Duodenal mucosa (tissue), 2 donors: Measurements from ENCODE around the gene HHAT.

Experiments used
- H3K27ac ChIP-seq: one replicate; pipeline ENCODE4 v1.7.0; 2013; ENCODE audit warnings: low read depth, low read length
- H3K27me3 ChIP-seq, 2 donors: one replicate each; pipeline ENCODE4 v1.7.0; 2013; ENCODE audit warnings: low read length in 2 of 2, control low read depth in 1 of 2; ENCODE audit not compliant: insufficient read depth in 2 of 2, control insufficient read depth in 1 of 2
- H3K36me3 ChIP-seq, 2 donors: one replicate each; pipeline ENCODE4 v1.7.0; 2013; ENCODE audit warnings: low read length in 2 of 2, control low read depth in 1 of 2; ENCODE audit not compliant: insufficient read depth in 2 of 2, control insufficient read depth in 1 of 2
- H3K4me1 ChIP-seq, 2 donors: one replicate each; pipeline ENCODE4 v1.7.0; 2013; ENCODE audit warnings: low read length in 2 of 2, control low read depth in 1 of 2; ENCODE audit not compliant: insufficient read depth in 2 of 2, control insufficient read depth in 1 of 2
- H3K4me3 ChIP-seq, 2 donors: one replicate each; pipeline ENCODE4 v1.7.0; 2013; ENCODE audit warnings: low read length in 2 of 2, low read depth in 1 of 2
- H3K9ac ChIP-seq, 2 donors: one replicate each; pipeline ENCODE4 v1.7.0; 2013; ENCODE audit warnings: low read length in 2 of 2, low read depth in 1 of 2
- H3K9me3 ChIP-seq, 2 donors: one replicate each; pipeline ENCODE4 v1.7.0; 2013; ENCODE audit warnings: low read length in 2 of 2, control low read depth in 1 of 2; ENCODE audit not compliant: control insufficient read depth in 1 of 2

Gene HHAT

GRCh38 chr1:210600421-210601159 is 271.9 kb downstream of the HHAT start:
- Histone ChIP-seq H3K4me3 (no peak overlapping the region), H3K36me3 (no peaks in the 10 kb centered on the region), H3K9me3 (no peaks in the 10 kb centered on the region)

GRCh38 chr1:210603123-210603522 is 274.4 kb downstream of the HHAT start:
- no peaks in the 10 kb centered on the region for H3K4me1 ChIP-seq

More at GRCh38 chr1:210600421-210601159, 271.9 kb downstream of the HHAT start:
- Histone ChIP-seq H3K9ac (no peak overlapping the region), H3K27me3 (no peaks in the 10 kb centered on the region), H3K4me1 (no peaks in the 10 kb centered on the region), H3K27ac (no peak overlapping the region)

DNA sequence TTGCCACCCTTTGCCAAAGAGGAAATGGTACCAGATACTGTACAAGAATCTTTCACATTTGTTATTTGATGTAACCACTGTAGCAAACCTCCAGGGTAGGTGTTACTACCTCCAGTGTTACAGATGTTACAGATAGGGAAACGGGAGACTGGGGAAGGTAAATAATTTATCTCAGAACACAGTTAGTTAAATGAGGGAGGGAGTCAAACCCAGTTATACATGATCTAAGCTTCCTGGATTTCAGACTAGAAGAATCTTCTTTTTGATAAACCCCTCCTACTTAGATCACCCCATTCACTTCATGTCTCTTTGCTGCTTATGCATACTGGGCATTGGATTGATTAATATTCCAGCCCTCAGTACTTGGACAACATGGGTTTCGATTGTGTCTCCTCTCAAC is 276.4 kb downstream of the HHAT start:
- Histone ChIP-seq H3K36me3 (no peaks in the 10 kb centered on the region), H3K9ac (no peak overlapping the region), H3K4me3 (no peak overlapping the region)

More at GRCh38 chr1:210603123-210603522, 274.4 kb downstream of the HHAT start:
- Histone ChIP-seq H3K9me3 (no peaks in the 10 kb centered on the region), H3K36me3 (no peaks in the 10 kb centered on the region), H3K27me3 (no peaks in the 10 kb centered on the region), H3K4me3 (no peak overlapping the region), H3K27ac (no peak overlapping the region), H3K9ac (no peak overlapping the region)

GRCh38 chr1:210607361-210607760 is 278.7 kb downstream of the HHAT start:
- no peaks in the 10 kb centered on the region for H3K36me3 ChIP-seq
- H3K9ac ChIP-seq = no peak overlapping the region
- H3K27me3 ChIP-seq = no peaks in the 10 kb centered on the region
- H3K4me3 ChIP-seq = no peak overlapping the region
- H3K9me3 ChIP-seq = no peaks in the 10 kb centered on the region
- H3K4me1 ChIP-seq = no peaks in the 10 kb centered on the region
- no peak overlapping the region for H3K27ac ChIP-seq

More for the DNA sequence above, 276.4 kb downstream of the HHAT start:
- H3K27ac ChIP-seq = no peak overlapping the region
- no peaks in the 10 kb centered on the region for H3K27me3 ChIP-seq
- H3K4me1 ChIP-seq = no peaks in the 10 kb centered on the region
- no peaks in the 10 kb centered on the region for H3K9me3 ChIP-seq

GRCh38 chr1:210608767-210609166 is 280.1 kb downstream of the HHAT start:
- no peak overlapping the region for H3K9ac ChIP-seq
- no peak overlapping the region for H3K27ac ChIP-seq
- H3K27me3 ChIP-seq = no peaks in the 10 kb centered on the region
- no peak overlapping the region for H3K4me3 ChIP-seq
- H3K9me3 ChIP-seq = no peaks in the 10 kb centered on the region
- no peaks in the 10 kb centered on the region for H3K4me1 ChIP-seq
- H3K36me3 ChIP-seq = no peaks in the 10 kb centered on the region

- no peak overlapping the region for H3K4me3 ChIP-seq
Observed at GRCh38 chr1:210616356-210616755, 287.7 kb downstream of the HHAT start.

GRCh38 chr1:210617293-210617692 is 288.6 kb downstream of the HHAT start:
- Histone ChIP-seq H3K4me3 (no peak overlapping the region), H3K36me3 (no peaks in the 10 kb centered on the region), H3K27me3 (no peaks in the 10 kb centered on the region), H3K27ac (no peak overlapping the region), H3K9ac (no peak overlapping the region), H3K9me3 (no peaks in the 10 kb centered on the region), H3K4me1 (no peaks in the 10 kb centered on the region)

More at GRCh38 chr1:210616356-210616755, 287.7 kb downstream of the HHAT start:
- Histone ChIP-seq H3K27me3 (no peaks in the 10 kb centered on the region), H3K9ac (no peak overlapping the region), H3K4me1 (no peaks in the 10 kb centered on the region), H3K36me3 (no peaks in the 10 kb centered on the region), H3K27ac (no peak overlapping the region), H3K9me3 (no peaks in the 10 kb centered on the region)

DNA sequence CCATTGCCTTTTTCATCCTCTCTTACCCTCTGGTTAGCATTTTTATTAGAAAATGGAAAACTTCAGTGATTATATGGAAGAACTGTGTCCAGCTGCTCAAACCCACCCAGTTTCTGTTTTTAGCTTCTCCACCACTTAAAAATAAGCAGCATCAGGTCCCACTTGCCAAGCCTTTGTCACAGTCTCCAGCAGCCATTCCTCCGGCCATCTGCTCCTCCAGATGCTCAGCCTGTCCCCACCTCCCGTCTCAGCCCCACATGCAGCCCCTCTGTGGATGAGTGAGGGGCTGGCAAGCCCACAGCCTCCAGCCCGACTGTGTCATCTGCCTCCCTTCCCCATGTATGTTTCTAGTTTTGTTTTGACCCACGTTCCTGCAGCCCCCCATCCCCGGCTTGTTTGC is 289.7 kb downstream of the HHAT start:
- no peaks in the 10 kb centered on the region for H3K4me1 ChIP-seq
- H3K27me3 ChIP-seq = no peaks in the 10 kb centered on the region
- no peak overlapping the region for H3K4me3 ChIP-seq
- H3K9me3 ChIP-seq = no peaks in the 10 kb centered on the region
- H3K9ac ChIP-seq = no peak overlapping the region
- no peak overlapping the region for H3K27ac ChIP-seq
- no peaks in the 10 kb centered on the region for H3K36me3 ChIP-seq

GRCh38 chr1:210620867-210621488 is 292.3 kb downstream of the HHAT start:
- no peaks in the 10 kb centered on the region for H3K9me3 ChIP-seq
- no peaks in the 10 kb centered on the region for H3K27me3 ChIP-seq
- no peaks in the 10 kb centered on the region for H3K36me3 ChIP-seq
- H3K4me3 ChIP-seq = no peak overlapping the region
- no peaks in the 10 kb centered on the region for H3K4me1 ChIP-seq
- H3K27ac ChIP-seq = no peak overlapping the region
- no peak overlapping the region for H3K9ac ChIP-seq

- Histone ChIP-seq H3K9me3 (no peaks in the 10 kb centered on the region), H3K4me1 (no peaks in the 10 kb centered on the region), H3K27me3 (no peaks in the 10 kb centered on the region), H3K9ac (no peak overlapping the region), H3K4me3 (no peak overlapping the region), H3K27ac (no peak overlapping the region), H3K36me3 (no peaks in the 10 kb centered on the region)
Observed at GRCh38 chr1:210621712-210622111, 293.0 kb downstream of the HHAT start.
